ENCODE data around the gene PLEKHH1. TPM values are rescaled to one million over a fixed set of nuclear protein-coding genes. Genes with fewer than 3 reads are reported as not detected.

Gene PLEKHH1
- total RNA-seq, 4 donors from 2014 or later: 1.3 to 9.0 (median 4.9) TPM

GRCh38 chr14:67636361-67636919, 103.3 kb downstream of the PLEKHH1 start:
- no peak for TF ChIP-seq CTCF (IDR thresholded peaks at IDR 0.05; ENCODE audit: low read depth)

- no peak for TF ChIP-seq CTCF (IDR thresholded peaks at IDR 0.05; ENCODE audit: low read depth)
These were observed 105.6 kb downstream of the PLEKHH1 start for GRCh38 chr14:67638642-67639041.

Small RNA genes lying within 50 kb of the gene (small RNA-seq; reads per million reads assigned to genes)
- gene AL132640.3 (not detected), gene RF00019 (0.49 reads per million)

Other genes starting within 250 kb of the PLEKHH1 start
- gene ATP6V1D, start 173.5 kb upstream of the PLEKHH1 start, total RNA-seq: 10 to 100 TPM; 52.6 to 91.1 (median 62.7) TPM
- 10 to 100 TPM; 48.3 to 81.0 (median 79.5) TPM for gene EIF2S1, start 173.0 kb upstream of the PLEKHH1 start, total RNA-seq
- gene PLEK2, start 121.1 kb upstream of the PLEKHH1 start, total RNA-seq: 1 to 10 TPM in 2 of 4 donors, under 1 TPM in 1, not detected in 1; 0.49 to 4.9 (median 1.8) TPM
- gene TMEM229B, start 44.6 kb upstream of the PLEKHH1 start, total RNA-seq: 10 to 100 TPM in 1 of 4 donors, 1 to 10 TPM in 2, not detected in 1; 1.4 to 10.2 (median 2.2) TPM
- gene PIGH, start 67.0 kb downstream of the PLEKHH1 start, total RNA-seq: 10 to 100 TPM; 17.4 to 25.5 (median 24.3) TPM
- gene ARG2, start 86.6 kb downstream of the PLEKHH1 start, total RNA-seq: 1 to 10 TPM; 2.0 to 4.1 (median 3.3) TPM
- 100 to 1,000 TPM in 3 of 4 donors, 10 to 100 TPM in 1; 97.6 to 218 (median 144) TPM for gene VTI1B, start 141.3 kb downstream of the PLEKHH1 start, total RNA-seq
- gene RDH11, start 162.5 kb downstream of the PLEKHH1 start, total RNA-seq: 10 to 100 TPM; 25.8 to 45.5 (median 32.8) TPM
- 1 to 10 TPM in 1 of 4 donors, not detected in 3; 1.5 TPM for gene RDH12, start 168.6 kb downstream of the PLEKHH1 start, total RNA-seq

All from subcutaneous adipose tissue (tissue), 4 donors.